HG02973 (cell line): ENCODE data around the gene USP30.

Source experiments
- ATAC-seq: cut with Tn5 transposase; IDR thresholded peaks from one replicate; pipeline ENCODE4 v1.9.1; 2021; ENCODE audit warnings: moderate library complexity; ENCODE audit not compliant: unreplicated experiment

The USP30 gene

GRCh38 chr12:109125791-109126190, 73.4 kb downstream of the USP30 start:
- no peak for ATAC-seq

- no peak for ATAC-seq
Observed at GRCh38 chr12:109126784-109127183, 74.4 kb downstream of the USP30 start.

GRCh38 chr12:109127533-109128242, 75.3 kb downstream of the USP30 start:
- ATAC-seq = no peak

- no peak for ATAC-seq
Observed at GRCh38 chr12:109130297-109131153, 78.1 kb downstream of the USP30 start.

GRCh38 chr12:109131154-109132050, 79.0 kb downstream of the USP30 start:
- no peak for ATAC-seq

GRCh38 chr12:109134186-109134917, 82.0 kb downstream of the USP30 start:
- ATAC-seq = no peak

- ATAC-seq = no peak
Observed at GRCh38 chr12:109137055-109137454, 84.7 kb downstream of the USP30 start.
